Effector CD8-positive, alpha-beta T cell (primary cell): ENCODE measurements around the gene DLX3.

ENCODE experiments used
- DNase-seq: peaks from one replicate; lab custom pipeline; 2025; lab: John Stamatoyannopoulos, UW

DLX3 gene

DNA sequence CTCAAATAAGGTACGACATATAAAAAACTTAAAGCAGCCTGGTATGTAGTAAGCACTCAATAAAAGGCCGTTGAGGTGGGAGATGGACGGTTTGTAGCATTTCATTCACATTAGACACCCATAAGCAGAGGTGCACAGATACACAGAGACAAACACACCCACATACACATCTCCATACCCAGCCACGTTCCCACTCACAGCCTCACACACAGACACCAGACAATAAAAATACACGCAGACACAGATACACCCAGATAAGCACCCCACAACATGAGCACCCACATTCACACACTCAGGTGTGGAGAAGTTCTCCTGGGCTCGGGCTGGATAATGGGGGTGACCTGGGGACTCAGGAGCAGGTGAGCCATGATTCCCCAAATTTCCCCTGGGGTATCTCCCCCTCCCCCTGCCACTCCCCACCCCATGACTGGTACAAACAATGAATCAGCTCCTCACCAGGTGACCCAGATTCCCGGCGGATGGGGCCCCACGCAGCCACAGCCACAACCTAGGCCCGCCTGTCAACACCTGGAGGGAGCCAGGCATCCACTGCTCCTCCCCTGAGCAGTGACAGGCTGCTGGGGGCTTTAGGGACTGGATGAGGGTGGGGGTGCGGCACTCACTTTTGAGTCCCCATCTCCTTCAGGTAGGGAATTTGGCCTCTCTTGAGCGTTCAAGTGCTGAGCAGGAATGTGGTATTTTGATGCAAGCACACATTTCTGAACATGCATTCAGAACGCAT is 2.7 kb downstream of the DLX3 start:
- no peak for DNase-seq

GRCh38 chr17:49991409-49991808 is 3.6 kb downstream of the DLX3 start:
- DNase-seq, result no peak

GRCh38 chr17:49990921-49991320 is 4.1 kb downstream of the DLX3 start:
- no peak for DNase-seq

- no peak for DNase-seq
These were observed 4.7 kb downstream of the DLX3 start for GRCh38 chr17:49990331-49990730.

GRCh38 chr17:49989518-49989880 is 5.5 kb downstream of the DLX3 start:
- DNase-seq, result no peak

- DNase-seq, result no peak
These were observed 7.2 kb downstream of the DLX3 start for GRCh38 chr17:49987681-49988441.

DNA sequence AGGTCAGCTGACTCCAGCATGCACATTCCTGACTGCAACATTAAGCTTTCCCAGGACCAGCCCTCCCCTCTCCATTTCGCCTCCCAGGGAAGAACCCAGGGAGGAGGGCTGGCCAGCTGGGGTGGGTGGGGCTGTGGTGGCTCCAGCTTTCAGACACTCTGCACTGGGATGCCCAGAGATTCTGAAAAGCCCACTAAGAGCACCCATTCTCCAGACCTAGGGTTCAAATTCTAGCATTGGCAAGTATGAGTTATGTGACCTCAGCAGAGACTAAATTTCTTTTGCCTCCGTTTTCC is 7.8 kb downstream of the DLX3 start:
- no peak for DNase-seq

GRCh38 chr17:49986396-49987289 is 8.4 kb downstream of the DLX3 start:
- no peak for DNase-seq

DNA sequence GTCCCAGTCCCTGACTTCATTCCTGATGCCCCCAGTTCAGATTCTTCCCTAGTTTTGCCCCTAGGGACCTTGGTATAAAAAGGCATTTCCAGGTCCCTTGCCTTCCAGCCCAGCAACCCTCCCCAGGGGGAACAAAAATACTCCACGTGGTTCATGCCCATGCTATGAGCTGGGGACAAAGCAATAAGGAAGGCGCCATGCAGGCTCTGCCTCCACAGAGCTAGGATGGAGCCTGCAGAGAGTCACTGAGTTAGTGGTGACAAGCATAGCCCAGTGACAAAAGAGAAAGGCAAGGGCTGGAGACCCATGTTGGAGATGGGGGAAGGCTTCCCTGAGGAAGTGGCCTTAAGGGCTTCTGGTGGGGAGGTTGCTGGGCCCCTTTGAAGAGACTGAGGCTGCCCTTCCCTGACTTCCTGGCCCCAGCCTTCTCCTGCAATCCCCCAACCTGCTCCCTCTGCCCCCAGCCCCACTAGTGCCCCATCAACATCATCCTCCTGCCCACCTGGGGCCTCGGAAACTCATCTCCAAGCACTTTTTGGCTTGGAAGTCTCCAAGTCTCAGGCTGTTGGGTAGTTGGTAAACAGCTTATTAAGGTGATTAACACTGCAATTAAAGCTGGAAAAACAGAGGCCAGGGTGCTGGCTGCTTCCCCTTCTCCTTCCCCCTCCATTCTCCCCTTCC is 9.6 kb downstream of the DLX3 start:
- DNase-seq, result no peak

- no peak for DNase-seq
These were observed 10.2 kb downstream of the DLX3 start for GRCh38 chr17:49984776-49985175.

GRCh38 chr17:49984283-49984682 is 10.7 kb downstream of the DLX3 start:
- no peak for DNase-seq

- DNase-seq, result no peak
These were observed 14.3 kb downstream of the DLX3 start for GRCh38 chr17:49980703-49981197.

- DNase-seq, result no peak
These were observed 15.1 kb downstream of the DLX3 start for GRCh38 chr17:49979748-49980479.

DNA sequence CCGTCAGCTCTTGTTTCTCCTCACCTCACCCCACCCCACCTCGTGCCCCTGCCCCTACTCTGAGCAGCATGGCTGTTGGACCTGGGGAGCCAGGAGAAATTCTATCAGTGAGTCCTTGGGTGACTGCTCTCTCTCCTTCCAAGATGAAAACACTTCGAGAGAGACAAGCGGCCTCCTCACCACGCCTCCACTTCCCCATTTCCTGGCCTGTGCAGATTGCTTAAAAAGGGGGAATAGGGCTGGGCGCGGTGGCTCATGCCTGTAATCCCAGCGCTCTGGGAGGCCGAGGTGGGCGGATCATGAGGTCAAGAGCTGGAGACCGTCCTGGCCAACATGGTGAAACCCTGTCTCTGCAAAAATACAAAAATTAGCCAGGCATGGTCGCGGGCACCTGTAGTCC is 16.5 kb downstream of the DLX3 start:
- DNase-seq, result no peak

DNA sequence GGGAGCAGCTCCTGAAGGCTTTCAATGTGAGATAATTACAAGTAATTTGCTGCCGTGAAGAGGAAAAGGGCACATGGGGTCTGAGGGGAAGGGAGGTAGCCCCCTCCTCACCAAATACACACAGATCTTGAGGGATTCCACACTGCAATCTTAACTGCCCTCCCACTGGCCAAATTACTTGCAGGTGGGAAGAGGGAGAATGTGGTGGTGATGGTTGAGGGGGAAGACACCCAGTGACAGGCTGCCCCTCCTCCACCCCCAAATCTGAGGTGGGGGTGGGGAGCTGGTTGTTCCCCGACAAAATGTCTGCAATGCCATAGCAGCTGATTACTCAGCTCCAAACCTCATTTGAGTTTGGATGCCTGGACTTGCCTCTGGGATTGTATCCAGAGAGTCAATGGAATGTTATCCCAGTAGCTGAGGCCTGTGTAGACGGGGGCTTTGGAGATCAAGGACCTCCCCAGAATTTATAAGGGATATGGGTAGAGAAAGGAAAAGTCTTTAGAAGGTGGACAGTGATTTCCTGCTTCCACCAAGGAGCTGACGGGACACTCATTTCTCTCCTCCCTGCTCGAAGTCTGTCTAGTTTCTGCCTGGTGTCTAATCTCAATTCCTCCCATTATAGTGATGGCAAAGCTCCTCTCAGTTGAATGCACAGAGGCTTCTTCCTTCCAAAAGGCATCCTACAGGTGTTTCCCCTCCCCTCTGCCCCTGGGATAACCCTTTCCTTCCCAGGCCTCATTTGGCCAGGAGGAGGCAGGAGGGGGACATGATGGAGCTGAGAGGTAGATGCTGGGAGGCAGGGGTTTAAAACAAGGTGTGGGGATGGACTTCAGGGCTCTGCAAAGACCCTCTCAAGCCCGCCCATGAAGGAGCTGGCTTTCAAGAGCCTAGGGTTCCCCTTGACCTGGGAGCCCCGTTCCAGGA is 17.3 kb downstream of the DLX3 start:
- no peak for DNase-seq

DNA sequence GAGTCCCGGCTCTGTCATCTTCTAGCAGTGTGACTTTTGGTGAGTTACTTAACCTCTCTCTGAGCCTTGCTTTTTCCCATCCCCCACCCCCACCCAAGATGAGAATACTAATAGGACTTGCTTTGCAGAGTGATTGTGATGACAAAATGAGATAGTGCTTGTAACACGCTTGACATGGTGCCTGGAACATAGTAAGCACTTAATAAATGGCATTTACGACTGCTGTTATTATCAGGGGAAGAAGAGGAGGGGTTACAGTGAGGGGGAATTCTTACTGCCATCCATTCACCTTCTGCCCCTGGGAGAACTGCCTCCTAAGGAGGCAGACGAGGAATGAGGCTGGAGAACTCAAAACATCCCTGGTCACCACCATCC is 18.2 kb downstream of the DLX3 start:
- DNase-seq, result no peak

DNA sequence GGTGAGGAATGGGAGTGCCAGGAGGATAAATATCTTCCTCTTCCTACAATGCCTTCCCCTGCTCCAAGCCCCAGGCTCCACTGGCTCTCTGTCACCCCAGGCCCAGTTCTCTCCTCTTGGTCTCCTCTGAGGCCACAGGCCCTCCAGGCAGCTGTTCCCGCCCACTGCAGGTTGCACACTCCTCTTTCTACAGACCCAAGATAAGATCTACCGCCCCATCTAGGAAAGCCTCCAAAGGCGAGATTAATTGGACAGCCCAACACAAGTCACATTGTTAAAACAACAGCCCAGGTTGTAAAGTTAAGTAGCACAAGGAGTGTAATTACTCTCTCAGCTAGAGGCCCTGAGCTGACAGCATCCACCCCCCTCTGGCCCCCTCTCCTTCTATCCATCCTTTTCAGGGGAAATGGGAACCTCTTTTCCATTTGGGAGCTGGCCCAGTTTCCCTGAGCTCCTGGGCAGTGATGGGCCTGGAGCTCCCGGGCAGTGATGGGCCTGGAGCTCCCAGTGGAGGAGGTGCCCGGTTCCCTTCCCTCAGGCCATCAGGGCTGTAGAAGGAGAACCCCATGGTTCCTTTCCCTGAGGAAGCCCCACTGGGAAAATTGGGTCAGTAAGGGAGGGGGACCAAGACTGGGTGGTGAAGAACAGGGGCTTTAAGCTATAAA is 18.7 kb downstream of the DLX3 start:
- DNase-seq, result no peak

GRCh38 chr17:49975531-49975930 is 19.5 kb downstream of the DLX3 start:
- DNase-seq, result no peak

- no peak for DNase-seq
These were observed 21.8 kb downstream of the DLX3 start for GRCh38 chr17:49973271-49973615.
